HG03457 (cell line): ENCODE data around the gene LCE1C.

Experiments used
- ATAC-seq: cut with Tn5 transposase; IDR thresholded peaks from one replicate; pipeline ENCODE4 v1.9.1; 2021; ENCODE audit warnings: moderate number of reproducible peaks; ENCODE audit not compliant: unreplicated experiment

Gene LCE1C

GRCh38 chr1:152760551-152761190 lies 45.8 kb downstream of the LCE1C start:
- ATAC-seq = no peak

GRCh38 chr1:152759453-152760173 lies 46.8 kb downstream of the LCE1C start:
- ATAC-seq = no peak

DNA sequence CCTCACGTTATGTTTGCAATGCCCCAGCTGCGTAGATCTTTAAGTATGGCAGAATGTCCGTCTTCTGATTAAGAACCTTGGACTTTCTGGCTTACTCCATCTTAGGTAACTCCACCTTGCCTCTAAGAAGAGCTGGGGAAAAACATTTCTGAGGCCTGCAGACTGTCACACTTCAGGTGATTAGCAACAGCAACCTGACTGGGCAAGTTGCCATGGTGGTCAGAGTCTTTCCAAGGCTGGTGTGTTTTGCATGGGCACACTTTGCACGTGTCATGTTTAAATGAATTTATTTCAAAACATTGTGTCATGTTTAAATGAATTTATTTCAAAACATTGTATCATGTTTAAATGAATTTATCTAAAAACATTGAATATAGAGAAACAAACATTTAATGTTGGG lies 47.8 kb downstream of the LCE1C start:
- ATAC-seq = no peak

- ATAC-seq = no peak
These were observed 48.7 kb downstream of the LCE1C start, which contains the start of gene KPRP for GRCh38 chr1:152757747-152758146. Gene KPRP, plus strand, starts transcription at chr1:152758025. Its CDS starts 1,564 bp downstream, at chr1:152759589.

- ATAC-seq = no peak
These were observed 49.6 kb downstream of the LCE1C start for GRCh38 chr1:152756872-152757271.
